Loucy (cell line): ENCODE measurements around the gene TMEM108.

Experiments used
- H2AFZ ChIP-seq: fragments of 200-600 bp; sonication (generic); 2 replicates; pipeline ENCODE4 v1.6.0; 2016; ENCODE audit warnings: antibody characterized with exemption, mild to moderate bottlenecking, low read length, moderate library complexity
- H3F3A ChIP-seq: fragments of 200-600 bp; 2 replicates; pipeline ENCODE4 v1.6.0; 2016; ENCODE audit warnings: antibody characterized with exemption, low read depth, mild to moderate bottlenecking
- H3K27me3 ChIP-seq: fragments of 200-600 bp; sonication (generic); 2 replicates; pipeline ENCODE4 v1.6.1; 2014; ENCODE audit warnings: low read length, mild to moderate bottlenecking; ENCODE audit not compliant: insufficient read depth, poor library complexity, severe bottlenecking
- H3K36me3 ChIP-seq: fragments of 200-600 bp; sonication (generic); 2 replicates; pipeline ENCODE4 v1.6.1; 2016; ENCODE audit warnings: low read length; ENCODE audit not compliant: insufficient read depth
- H3K4me1 ChIP-seq: fragments of 200-600 bp; sonication (generic); 2 replicates; pipeline ENCODE4 v1.5.1; 2014; ENCODE audit warnings: low read length, mild to moderate bottlenecking; ENCODE audit not compliant: insufficient read depth, poor library complexity, severe bottlenecking
- H3K4me2 ChIP-seq: fragments of 200-600 bp; sonication (generic); 2 replicates; pipeline ENCODE4 v1.6.0; 2014; ENCODE audit warnings: antibody characterized with exemption, low read length, low read depth, mild to moderate bottlenecking; ENCODE audit not compliant: poor library complexity, severe bottlenecking
- H3K4me3 ChIP-seq: fragments of 200-600 bp; sonication (generic); 2 replicates; pipeline ENCODE4 v1.5.1; 2014; ENCODE audit warnings: low read length, mild to moderate bottlenecking, mixed read lengths; ENCODE audit not compliant: poor library complexity, severe bottlenecking
- H3K79me2 ChIP-seq: fragments of 200-600 bp; sonication (generic); 2 replicates; pipeline ENCODE4 v1.6.1; 2014; ENCODE audit warnings: low read length; ENCODE audit not compliant: insufficient read depth
- H3K9ac ChIP-seq: fragments of 200-600 bp; sonication (generic); 2 replicates; pipeline ENCODE4 v1.6.0; 2014; ENCODE audit warnings: mild to moderate bottlenecking, low read depth, low read length, moderate library complexity; ENCODE audit not compliant: poor library complexity, severe bottlenecking
- H3K9me2 ChIP-seq: fragments of 200-600 bp; sonication (generic); replicated peaks from 2 replicates; pipeline ENCODE4 v1.6.1; 2016; ENCODE audit warnings: low read depth, low read length, mixed read lengths
- H3K9me3 ChIP-seq: fragments of 200-600 bp; sonication (generic); 2 replicates; pipeline ENCODE4 v1.6.1; 2014; ENCODE audit warnings: mild to moderate bottlenecking, antibody characterized with exemption, low read length, low read depth; ENCODE audit not compliant: insufficient read depth
- H4K20me1 ChIP-seq: fragments of 200-600 bp; sonication (generic); 2 replicates; pipeline ENCODE4 v1.6.0; 2014; ENCODE audit warnings: antibody characterized with exemption, low read length, mild to moderate bottlenecking; ENCODE audit not compliant: insufficient read depth, poor library complexity, severe bottlenecking
- EZH2phosphoT487 ChIP-seq: fragments of 200-600 bp; IDR thresholded peaks from 2 replicates; pipeline ENCODE4 v1.6.1; 2018; ENCODE audit warnings: antibody characterized with exemption, mild to moderate bottlenecking, moderate library complexity, borderline replicate concordance
- TF ChIP-seq, protein P1 (sequence below): fragments of 200-600 bp; sonication (generic); conservative IDR thresholded peaks from 2 replicates; pipeline ENCODE4 v1.5.1; 2014; ENCODE audit warnings: mild to moderate bottlenecking, antibody characterized with exemption, low read length

Gene TMEM108

GRCh38 chr3:133238015-133238414, 199.8 kb downstream of the TMEM108 start:
- TF ChIP-seq EZH2phosphoT487: no peak
- TF ChIP-seq, protein P1, sequence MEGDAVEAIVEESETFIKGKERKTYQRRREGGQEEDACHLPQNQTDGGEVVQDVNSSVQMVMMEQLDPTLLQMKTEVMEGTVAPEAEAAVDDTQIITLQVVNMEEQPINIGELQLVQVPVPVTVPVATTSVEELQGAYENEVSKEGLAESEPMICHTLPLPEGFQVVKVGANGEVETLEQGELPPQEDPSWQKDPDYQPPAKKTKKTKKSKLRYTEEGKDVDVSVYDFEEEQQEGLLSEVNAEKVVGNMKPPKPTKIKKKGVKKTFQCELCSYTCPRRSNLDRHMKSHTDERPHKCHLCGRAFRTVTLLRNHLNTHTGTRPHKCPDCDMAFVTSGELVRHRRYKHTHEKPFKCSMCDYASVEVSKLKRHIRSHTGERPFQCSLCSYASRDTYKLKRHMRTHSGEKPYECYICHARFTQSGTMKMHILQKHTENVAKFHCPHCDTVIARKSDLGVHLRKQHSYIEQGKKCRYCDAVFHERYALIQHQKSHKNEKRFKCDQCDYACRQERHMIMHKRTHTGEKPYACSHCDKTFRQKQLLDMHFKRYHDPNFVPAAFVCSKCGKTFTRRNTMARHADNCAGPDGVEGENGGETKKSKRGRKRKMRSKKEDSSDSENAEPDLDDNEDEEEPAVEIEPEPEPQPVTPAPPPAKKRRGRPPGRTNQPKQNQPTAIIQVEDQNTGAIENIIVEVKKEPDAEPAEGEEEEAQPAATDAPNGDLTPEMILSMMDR: no peak
- Histone ChIP-seq H3K36me3 (no peaks in the 10 kb centered on the region), H3K9me3 (no peaks in the 10 kb centered on the region), H2AFZ (no peak overlapping the region), H3K9me2 (no peaks in the 10 kb centered on the region), H3F3A (no peaks in the 10 kb centered on the region), H4K20me1 (no peaks in the 10 kb centered on the region), H3K4me1 (no peaks in the 10 kb centered on the region), H3K9ac (no peak overlapping the region), H3K4me3 (no peak overlapping the region), H3K79me2 (no peaks in the 10 kb centered on the region), H3K27me3 (no peaks in the 10 kb centered on the region), H3K4me2 (no peak overlapping the region)

DNA sequence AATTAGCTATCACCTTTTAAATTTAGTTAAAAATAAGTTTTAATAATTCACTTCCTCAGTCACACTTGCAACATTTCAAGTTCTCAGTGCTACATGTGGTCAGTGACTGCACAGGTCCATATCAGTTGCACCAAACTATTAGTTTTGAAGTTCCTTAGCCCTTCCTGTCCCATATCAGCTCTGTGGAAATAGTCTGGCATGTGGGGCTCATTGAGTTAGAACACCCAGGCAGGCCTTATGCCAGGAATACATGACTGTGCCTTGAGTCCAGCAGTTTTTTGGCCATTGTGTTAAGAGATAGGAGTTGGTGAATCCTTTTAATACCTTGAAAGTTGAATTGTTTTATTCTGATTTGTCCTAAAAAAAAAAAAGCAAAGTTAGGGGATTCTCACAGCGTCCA, 207.9 kb downstream of the TMEM108 start:
- no peak overlapping the region for H3K4me2 ChIP-seq
- H3K4me1 ChIP-seq: no peaks in the 10 kb centered on the region
- no peak overlapping the region for H2AFZ ChIP-seq
- H3K4me3 ChIP-seq: no peak overlapping the region
- no peak overlapping the region for H3K9ac ChIP-seq
- no peaks in the 10 kb centered on the region for H3F3A ChIP-seq
- no peaks in the 10 kb centered on the region for H3K27me3 ChIP-seq
- no peaks in the 10 kb centered on the region for H3K36me3 ChIP-seq
- TF ChIP-seq EZH2phosphoT487: no peak
- TF ChIP-seq, protein P1: no peak
- H4K20me1 ChIP-seq: no peaks in the 10 kb centered on the region
- no peaks in the 10 kb centered on the region for H3K9me3 ChIP-seq
- H3K79me2 ChIP-seq: no peaks in the 10 kb centered on the region
- no peaks in the 10 kb centered on the region for H3K9me2 ChIP-seq

DNA sequence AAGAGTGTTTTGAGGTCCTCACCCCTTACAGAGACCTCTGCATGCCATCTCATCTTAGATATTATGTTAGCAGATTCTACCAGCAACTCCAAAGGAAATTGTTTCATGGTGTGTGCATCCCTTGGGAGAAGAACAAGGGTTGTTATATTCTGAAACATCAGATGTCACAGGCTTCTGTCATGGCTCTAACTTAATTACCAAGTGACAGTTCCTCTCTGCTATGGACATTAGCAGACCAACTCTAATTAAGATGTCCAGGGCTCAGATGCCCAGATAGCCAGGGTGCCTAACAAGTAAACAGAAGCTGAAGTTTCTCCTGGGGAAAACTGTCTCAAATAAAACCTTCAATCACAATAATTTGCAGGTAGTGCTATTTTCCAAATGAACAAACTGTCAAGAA, 208.6 kb downstream of the TMEM108 start:
- Histone ChIP-seq H4K20me1 (no peaks in the 10 kb centered on the region), H2AFZ (no peak overlapping the region), H3K9me3 (no peaks in the 10 kb centered on the region), H3K9me2 (no peaks in the 10 kb centered on the region), H3F3A (no peaks in the 10 kb centered on the region), H3K9ac (no peak overlapping the region), H3K4me3 (no peak overlapping the region), H3K27me3 (no peaks in the 10 kb centered on the region), H3K79me2 (no peaks in the 10 kb centered on the region), H3K4me1 (no peaks in the 10 kb centered on the region), H3K4me2 (no peak overlapping the region), H3K36me3 (no peaks in the 10 kb centered on the region)
- TF ChIP-seq, protein P1: no peak
- TF ChIP-seq EZH2phosphoT487: no peak
